Calu3 (cell line): ENCODE results near the gene ARRDC3. TPM values are rescaled to one million over a fixed set of nuclear protein-coding genes. Genes with fewer than 3 reads are reported as not detected.

Experiments
- BruUV-seq: library from RNA; stranded (reverse); fragments of 400-500 nt; replicated peaks from 2 replicates; lab custom pipeline; 2021; lab: Mats Ljungman, UMichigan
- CTCF ChIA-PET: fragments of 300-600 bp; sonication (Branson Sonifier 250); formaldehyde crosslinking; loops from one replicate; lab custom pipeline; 2022; ENCODE audit warnings: antibody characterized with exemption; lab: Charles Lee
- DNase-seq: peaks from one replicate; pipeline ENCODE4 v3.0.0; 2022
- H3K27ac Mint-ChIP-seq: one replicate; pipeline ENCODE4 v1.8.0; 2022; ENCODE audit warnings: mixed read lengths; ENCODE audit not compliant: unreplicated experiment
- H3K27me3 Mint-ChIP-seq: one replicate; pipeline ENCODE4 v1.8.0; 2022; ENCODE audit warnings: mixed read lengths; ENCODE audit not compliant: unreplicated experiment
- H3K36me3 Mint-ChIP-seq: one replicate; pipeline ENCODE4 v1.8.0; 2022; ENCODE audit warnings: mild to moderate bottlenecking, moderate library complexity, mixed read lengths; ENCODE audit not compliant: insufficient read depth, unreplicated experiment
- H3K4me1 Mint-ChIP-seq: one replicate; pipeline ENCODE4 v1.8.0; 2022; ENCODE audit warnings: mild to moderate bottlenecking, low read depth, mixed read lengths; ENCODE audit not compliant: unreplicated experiment
- H3K4me3 Mint-ChIP-seq: one replicate; pipeline ENCODE4 v1.8.0; 2022; ENCODE audit warnings: mild to moderate bottlenecking, low read depth, moderate library complexity, mixed read lengths; ENCODE audit not compliant: unreplicated experiment
- H3K9me3 Mint-ChIP-seq: one replicate; pipeline ENCODE4 v1.8.0; 2022; ENCODE audit warnings: low read depth, mixed read lengths; ENCODE audit not compliant: unreplicated experiment
- intact Hi-C: fragments of 100-400 bp; cut with micrococcal nuclease; formaldehyde crosslinking; loops from one replicate; pipeline ENCODE4 v1.10.0; 2022; ENCODE audit not compliant: unreplicated experiment
- total RNA-seq: library from RNA; stranded (reverse); gene quantifications from 2 replicates; pipeline ENCODE4 v1.2.3, GENCODE V29; 2022
- TF ChIP-seq, protein P1 (sequence below): fragments of 200-600 bp; IDR thresholded peaks from one replicate; pipeline ENCODE4 v1.8.0; 2022; ENCODE audit warnings: antibody characterized with exemption; ENCODE audit not compliant: unreplicated experiment

ARRDC3 gene
- total RNA-seq, 1 experiment from 2014 or later = 32.9 TPM

DNA sequence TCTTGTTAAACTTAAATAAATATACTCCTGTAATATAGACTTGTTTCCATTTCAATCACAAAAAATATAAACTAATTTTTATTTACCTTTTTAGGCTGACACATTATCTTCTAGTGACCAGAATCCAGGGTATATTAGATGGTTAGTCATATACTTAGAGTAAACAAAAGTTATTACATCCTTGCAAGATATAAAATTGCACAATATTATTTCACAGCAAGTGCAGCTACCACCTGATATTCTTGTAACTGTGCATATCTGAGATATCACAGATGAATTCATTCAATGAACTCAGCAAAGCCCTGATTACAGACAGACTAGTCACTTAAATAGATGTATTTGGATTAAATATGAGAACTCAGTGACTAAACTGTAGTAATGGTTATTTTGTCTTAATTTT, 25.6 kb upstream of the ARRDC3 start:
- Mint-ChIP-seq H3K4me1 (no peaks in the 10 kb centered on the region), H3K36me3 (no peaks in the 10 kb centered on the region), H3K27ac (no peak overlapping the region), H3K27me3 (no peaks in the 10 kb centered on the region), H3K4me3 (no peak overlapping the region), H3K9me3 (no peaks in the 10 kb centered on the region)
- no peak for DNase-seq
- CTCF ChIA-PET = interaction anchor here (1.5 to 1.6 kb wide), 2 partner anchors 9 to 11 kb away, joined by 5 to 6 read pairs; no protein-coding TSS in a partner anchor
- intact Hi-C loops = no loop called here
- TF ChIP-seq, protein P1, sequence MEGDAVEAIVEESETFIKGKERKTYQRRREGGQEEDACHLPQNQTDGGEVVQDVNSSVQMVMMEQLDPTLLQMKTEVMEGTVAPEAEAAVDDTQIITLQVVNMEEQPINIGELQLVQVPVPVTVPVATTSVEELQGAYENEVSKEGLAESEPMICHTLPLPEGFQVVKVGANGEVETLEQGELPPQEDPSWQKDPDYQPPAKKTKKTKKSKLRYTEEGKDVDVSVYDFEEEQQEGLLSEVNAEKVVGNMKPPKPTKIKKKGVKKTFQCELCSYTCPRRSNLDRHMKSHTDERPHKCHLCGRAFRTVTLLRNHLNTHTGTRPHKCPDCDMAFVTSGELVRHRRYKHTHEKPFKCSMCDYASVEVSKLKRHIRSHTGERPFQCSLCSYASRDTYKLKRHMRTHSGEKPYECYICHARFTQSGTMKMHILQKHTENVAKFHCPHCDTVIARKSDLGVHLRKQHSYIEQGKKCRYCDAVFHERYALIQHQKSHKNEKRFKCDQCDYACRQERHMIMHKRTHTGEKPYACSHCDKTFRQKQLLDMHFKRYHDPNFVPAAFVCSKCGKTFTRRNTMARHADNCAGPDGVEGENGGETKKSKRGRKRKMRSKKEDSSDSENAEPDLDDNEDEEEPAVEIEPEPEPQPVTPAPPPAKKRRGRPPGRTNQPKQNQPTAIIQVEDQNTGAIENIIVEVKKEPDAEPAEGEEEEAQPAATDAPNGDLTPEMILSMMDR = no peak
- no TSS peak for BruUV-seq

DNA sequence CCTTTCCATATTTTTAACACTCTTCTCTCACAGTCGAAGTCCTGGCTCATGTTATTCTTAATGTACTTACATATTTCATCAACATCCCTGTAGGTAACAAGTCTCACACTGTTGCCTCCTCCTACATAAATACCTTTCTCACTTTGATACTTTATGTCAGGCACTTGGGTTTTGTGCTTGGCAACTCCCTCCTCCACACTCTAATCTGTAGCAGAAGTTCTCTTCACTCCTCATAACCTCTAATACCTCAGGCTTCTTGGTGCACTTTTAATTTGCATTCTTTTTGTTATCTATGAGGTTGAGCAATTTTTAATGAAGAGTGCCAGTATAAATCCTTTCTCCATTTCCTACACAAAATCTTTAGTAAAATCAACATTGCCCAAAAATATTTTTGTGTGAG, 24.1 kb upstream of the ARRDC3 start:
- CTCF ChIA-PET = interaction anchor here (1.5 kb wide), 1 partner anchor 12 kb away, joined by 6 read pairs; no protein-coding TSS in a partner anchor
- Mint-ChIP-seq H3K27me3 (no peaks in the 10 kb centered on the region), H3K36me3 (no peaks in the 10 kb centered on the region), H3K4me1 (no peaks in the 10 kb centered on the region), H3K27ac (no peak overlapping the region), H3K9me3 (no peaks in the 10 kb centered on the region), H3K4me3 (no peak overlapping the region)
- no TSS peak for BruUV-seq
- TF ChIP-seq, protein P1 = no peak
- DNase-seq = no peak
- intact Hi-C loops = no loop called here

DNA sequence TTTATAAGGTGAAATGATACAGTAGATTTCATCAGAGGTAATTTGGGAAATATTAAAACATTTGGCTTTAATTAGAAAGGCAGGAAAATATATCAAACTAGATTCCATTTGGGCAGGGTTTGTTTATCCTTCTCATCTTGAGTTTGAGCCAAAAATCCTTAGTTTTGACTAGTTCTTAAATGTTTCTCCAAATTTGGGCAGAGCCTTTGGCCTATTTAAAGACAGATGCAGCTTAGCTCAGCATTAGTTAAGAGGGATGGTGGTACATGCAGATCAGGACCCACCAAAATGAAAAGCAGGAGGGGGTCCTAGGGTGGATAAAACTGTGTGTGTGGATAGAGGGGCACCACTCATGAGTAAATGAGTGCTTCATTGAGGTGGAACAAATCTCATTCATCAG, 20.3 kb upstream of the ARRDC3 start:
- intact Hi-C loops = no loop called here
- TF ChIP-seq, protein P1 = no peak
- Mint-ChIP-seq H3K27me3 (no peaks in the 10 kb centered on the region), H3K27ac (no peak overlapping the region), H3K9me3 (no peaks in the 10 kb centered on the region), H3K4me1 (no peaks in the 10 kb centered on the region), H3K4me3 (no peak overlapping the region), H3K36me3 (no peaks in the 10 kb centered on the region)
- BruUV-seq = no TSS peak
- DNase-seq = no peak
- CTCF ChIA-PET = no interaction called here

DNA sequence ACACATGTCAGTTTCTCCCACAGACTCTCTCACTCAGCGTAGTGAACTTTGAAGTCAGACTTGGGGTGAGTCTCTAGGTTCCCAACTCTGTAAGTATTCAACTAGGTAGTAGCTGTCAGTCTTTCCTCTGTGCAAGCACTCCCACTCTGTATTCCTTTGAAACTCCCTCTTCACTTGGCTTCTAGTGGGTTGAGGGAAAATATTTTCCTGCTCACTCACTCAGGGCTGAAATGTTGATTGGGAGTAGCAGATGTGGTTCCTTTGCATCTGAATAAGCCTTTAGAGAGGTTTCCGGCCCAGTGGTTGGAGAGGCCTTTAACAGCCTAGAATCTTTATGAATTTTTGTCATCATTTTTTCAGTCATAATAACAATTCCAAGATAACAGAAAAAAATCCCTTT, 18.1 kb upstream of the ARRDC3 start:
- Mint-ChIP-seq H3K27ac (no peak overlapping the region), H3K36me3 (no peaks in the 10 kb centered on the region), H3K4me3 (no peak overlapping the region), H3K9me3 (no peaks in the 10 kb centered on the region), H3K4me1 (peaks cover 9% of the 10 kb centered on the region), H3K27me3 (no peaks in the 10 kb centered on the region)
- CTCF ChIA-PET = no interaction called here
- no peak for DNase-seq
- TF ChIP-seq, protein P1 = no peak
- intact Hi-C loops = no loop called here
- BruUV-seq = no TSS peak
